Neuron (in vitro differentiated cells): ENCODE results near the gene SUN3.

Experiments used
- H2AFZ ChIP-seq: one replicate; pipeline ENCODE4 v1.6.1; 2013; ENCODE audit warnings: low read depth, mild to moderate bottlenecking, inconsistent platforms, low read length, moderate library complexity
- H3K27me3 ChIP-seq: one replicate; pipeline ENCODE4 v1.6.1; 2013; ENCODE audit warnings: low read length; ENCODE audit not compliant: insufficient read depth
- H3K36me3 ChIP-seq: one replicate; pipeline ENCODE4 v1.6.1; 2013; ENCODE audit warnings: low read length; ENCODE audit not compliant: insufficient read depth
- H3K4me1 ChIP-seq: one replicate; pipeline ENCODE4 v1.6.1; 2013; ENCODE audit warnings: low read length; ENCODE audit not compliant: insufficient read depth
- H3K4me3 ChIP-seq: 2 replicates; pipeline ENCODE4 v1.5.1; 2013; ENCODE audit warnings: mild to moderate bottlenecking, low read length, moderate library complexity
- H3K9me3 ChIP-seq: one replicate; pipeline ENCODE4 v1.6.1; 2013; ENCODE audit warnings: low read length

SUN3 gene

DNA sequence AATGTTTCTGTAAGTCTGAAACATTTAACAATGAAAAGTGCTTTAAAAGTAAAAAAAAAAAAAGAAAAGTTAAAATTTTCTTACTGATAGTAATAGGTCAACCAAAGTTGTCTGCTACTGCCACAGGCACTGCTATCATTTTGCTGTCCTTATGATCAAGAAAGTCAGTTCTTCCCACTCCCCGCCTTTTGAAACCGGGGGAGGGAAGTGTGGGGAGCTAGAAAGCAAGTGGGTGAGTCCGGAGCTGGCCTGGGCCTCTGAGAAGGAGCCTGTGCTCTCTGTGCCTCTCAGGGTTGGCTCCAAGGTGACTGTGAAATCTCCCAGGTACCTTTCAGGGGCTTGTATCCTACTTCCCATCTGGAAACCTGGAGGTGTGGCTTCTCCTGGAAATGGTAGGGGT is 13.7 kb upstream of the SUN3 start:
- H2AFZ ChIP-seq: no peak overlapping the region
- no peaks in the 10 kb centered on the region for H3K27me3 ChIP-seq
- no peaks in the 10 kb centered on the region for H3K9me3 ChIP-seq
- no peaks in the 10 kb centered on the region for H3K36me3 ChIP-seq
- H3K4me3 ChIP-seq: no peak overlapping the region
- H3K4me1 ChIP-seq: peaks cover 10% of the 10 kb centered on the region

DNA sequence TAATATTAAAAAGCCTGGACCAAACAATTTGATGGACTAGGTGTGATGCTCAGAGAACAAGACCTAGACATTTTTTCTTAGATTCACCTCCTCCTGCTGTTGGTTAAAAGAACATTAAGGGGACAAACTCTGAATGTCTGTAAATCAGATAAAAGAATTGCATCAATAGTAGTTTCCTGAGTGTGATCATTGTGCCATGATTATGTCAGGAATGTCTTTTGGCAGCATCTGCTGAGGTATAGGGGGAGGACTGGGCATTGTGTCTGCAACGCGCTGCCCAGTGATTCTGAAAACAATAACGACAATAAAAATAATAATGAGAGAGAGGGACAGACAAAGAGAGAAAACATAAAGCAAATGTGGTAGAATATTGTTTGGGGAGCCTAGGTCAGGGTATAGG is 13.3 kb upstream of the SUN3 start:
- Histone ChIP-seq H3K4me1 (peaks cover 10% of the 10 kb centered on the region), H2AFZ (no peak overlapping the region), H3K4me3 (no peak overlapping the region), H3K36me3 (no peaks in the 10 kb centered on the region), H3K27me3 (peaks cover 2% of the 10 kb centered on the region), H3K9me3 (no peaks in the 10 kb centered on the region)

DNA sequence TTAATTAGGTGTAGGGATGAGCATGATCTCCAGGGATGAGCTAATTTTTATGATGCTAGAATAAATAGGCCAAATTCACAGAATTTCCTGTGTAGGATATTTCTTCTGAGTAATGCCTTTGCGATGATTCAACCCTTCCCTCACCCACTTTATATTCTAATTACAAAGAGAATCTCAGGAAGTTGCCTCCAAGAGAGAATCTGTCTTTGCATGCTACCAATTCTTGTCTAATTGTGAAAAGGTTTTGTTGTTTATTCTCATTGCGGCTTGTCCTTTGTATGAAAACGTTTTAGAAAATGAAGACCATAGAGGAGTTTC is 12.7 kb upstream of the SUN3 start:
- Histone ChIP-seq H2AFZ (no peak overlapping the region), H3K4me3 (no peak overlapping the region), H3K36me3 (no peaks in the 10 kb centered on the region)

DNA sequence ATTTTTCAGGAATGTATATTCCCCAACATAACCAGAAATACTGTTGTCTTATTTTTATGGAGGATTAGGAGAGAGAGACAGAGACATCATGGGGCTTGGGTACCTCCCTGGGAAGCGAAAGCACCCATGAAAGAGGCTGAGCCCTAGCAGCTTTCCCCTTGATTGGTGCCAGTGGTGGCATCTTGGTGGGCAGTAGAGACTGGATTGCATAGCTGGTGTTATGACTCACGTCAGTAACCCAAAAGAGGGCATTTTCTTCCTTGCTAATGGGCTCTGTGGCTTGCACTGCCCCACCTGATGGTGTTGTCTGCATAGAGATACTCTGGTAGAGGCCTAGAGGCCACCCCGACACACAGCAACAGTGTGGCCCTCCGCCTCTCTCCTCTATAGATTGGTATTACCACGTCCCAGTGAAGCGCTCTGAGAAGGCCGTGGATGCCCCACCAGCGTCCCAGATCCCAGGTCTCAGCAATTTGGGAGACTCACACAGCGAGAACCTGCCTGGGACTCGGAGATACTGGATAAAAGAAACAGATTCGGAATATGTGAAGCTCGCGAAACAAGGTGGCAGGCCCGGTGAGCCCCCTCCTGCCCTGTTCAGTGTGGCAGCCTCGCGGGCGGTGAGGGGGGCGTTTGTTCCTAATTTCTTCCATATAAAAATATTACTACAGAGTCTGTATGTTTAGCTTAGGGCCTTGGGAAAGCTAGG is 12.2 kb upstream of the SUN3 start:
- peaks cover 13% of the 10 kb centered on the region for H3K27me3 ChIP-seq

More for the DNA sequence above, 12.7 kb upstream of the SUN3 start:
- no peaks in the 10 kb centered on the region for H3K9me3 ChIP-seq
- peaks cover 8% of the 10 kb centered on the region for H3K27me3 ChIP-seq
- H3K4me1 ChIP-seq: peaks cover 10% of the 10 kb centered on the region

DNA sequence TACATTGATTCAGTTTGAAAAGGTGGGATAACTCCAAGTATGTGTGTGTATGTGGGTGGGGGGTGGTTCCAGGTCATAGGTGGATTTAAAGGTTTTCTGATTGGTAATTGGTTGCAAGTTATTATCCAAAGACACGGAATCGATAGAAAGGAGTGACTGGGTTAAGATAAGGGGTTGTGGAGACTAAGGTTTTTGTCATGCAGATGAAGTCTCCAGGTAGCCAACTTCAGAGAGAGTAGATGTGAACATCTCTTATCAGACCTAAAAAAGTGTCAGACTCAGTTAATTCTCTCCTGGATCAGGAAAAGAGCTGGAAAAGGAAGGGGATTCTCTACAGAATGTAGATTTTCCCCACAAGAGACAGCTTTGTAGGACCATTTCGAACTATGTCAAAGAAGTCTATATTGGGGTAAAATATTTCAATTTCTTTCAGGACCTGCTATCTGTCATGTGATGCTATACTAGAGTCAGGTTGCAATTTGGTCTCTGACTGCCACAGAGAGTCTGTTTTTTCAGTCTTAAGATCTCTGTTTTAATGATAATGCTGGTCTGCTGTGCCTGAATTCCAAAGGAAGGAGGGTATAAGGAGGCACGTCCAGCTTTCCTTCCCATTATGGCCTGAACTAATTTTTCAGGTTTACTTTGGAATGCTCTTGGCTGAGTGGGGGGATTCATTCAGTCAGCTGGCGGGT is 10.1 kb upstream of the SUN3 start:
- H3K9me3 ChIP-seq: no peaks in the 10 kb centered on the region
- H2AFZ ChIP-seq: no peak overlapping the region
- H3K4me1 ChIP-seq: peaks cover 19% of the 10 kb centered on the region
- peaks cover 24% of the 10 kb centered on the region for H3K27me3 ChIP-seq
- H3K4me3 ChIP-seq: no peak overlapping the region
- no peaks in the 10 kb centered on the region for H3K36me3 ChIP-seq

More for the DNA sequence above, 12.2 kb upstream of the SUN3 start:
- Histone ChIP-seq H3K36me3 (no peaks in the 10 kb centered on the region), H2AFZ (no peak overlapping the region), H3K4me3 (no peak overlapping the region), H3K4me1 (peaks cover 13% of the 10 kb centered on the region), H3K9me3 (no peaks in the 10 kb centered on the region)

DNA sequence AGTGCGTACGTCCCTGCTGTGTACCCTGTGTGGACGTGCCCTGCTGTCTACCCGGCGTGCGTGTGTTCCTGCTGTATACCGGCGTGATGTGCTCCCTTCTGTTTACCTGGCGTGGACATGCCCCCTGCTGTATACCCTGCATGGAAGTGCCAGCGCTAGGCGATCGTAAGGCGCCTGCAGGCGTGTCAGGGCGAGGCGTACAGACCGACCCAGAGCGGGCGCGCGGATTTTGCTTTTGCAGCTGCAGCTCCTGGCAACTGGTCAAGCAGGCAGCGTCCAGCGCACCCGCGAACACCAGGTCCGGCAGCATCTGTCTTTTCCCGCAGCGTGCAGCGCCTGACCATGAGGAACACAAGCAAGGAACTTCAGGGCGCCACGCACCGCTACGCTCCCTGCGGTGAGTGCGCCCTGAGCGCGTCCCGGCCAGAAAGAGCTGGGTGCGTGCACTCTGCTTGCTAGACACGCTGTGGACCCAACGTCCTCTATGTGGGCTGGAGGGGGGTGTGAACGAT is 7.1 kb upstream of the SUN3 start:
- Histone ChIP-seq H2AFZ (peak overlapping the region; percentile 89), H3K4me3 (peak overlapping the region; percentile 63), H3K36me3 (no peaks in the 10 kb centered on the region), H3K4me1 (peaks cover 9% of the 10 kb centered on the region), H3K27me3 (peaks cover 27% of the 10 kb centered on the region), H3K9me3 (no peaks in the 10 kb centered on the region)

DNA sequence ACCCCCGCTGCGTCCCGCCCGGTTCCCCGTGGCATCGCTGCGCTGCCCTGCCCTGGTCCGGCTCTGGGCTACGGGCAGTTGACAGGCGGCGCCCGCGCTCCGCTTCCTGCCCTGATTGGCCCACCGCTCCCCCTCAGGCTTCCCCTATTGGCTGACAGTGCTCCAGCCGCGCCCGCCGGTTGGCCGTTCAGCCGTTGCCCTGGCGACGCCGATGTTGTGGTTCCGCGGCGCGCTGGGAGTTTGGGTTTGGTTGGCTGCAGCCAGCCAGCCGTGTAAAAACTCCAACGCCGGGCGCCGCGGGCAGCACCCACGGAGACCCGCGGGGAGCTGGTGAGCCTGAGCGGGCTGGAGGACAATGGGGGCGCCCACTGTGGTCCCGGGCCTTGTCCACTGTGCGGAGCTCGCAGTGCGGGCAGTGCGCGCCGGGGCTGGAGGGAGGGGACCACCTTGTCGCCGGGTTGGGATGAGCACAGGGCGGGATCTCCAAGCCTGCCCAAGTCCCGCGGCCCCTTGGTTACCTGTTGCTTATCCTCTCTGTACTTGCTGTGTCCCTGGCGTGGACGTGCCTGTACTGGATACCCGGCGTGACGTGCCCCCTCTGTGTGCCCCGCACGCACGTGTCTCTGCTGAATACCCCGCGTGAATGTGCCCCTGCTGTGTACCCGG is 6.5 kb upstream of the SUN3 start, which contains the start of gene C7orf57:
TSS of gene C7orf57 (plus strand) at position 243 of the 666 bp plus-strand sequence. CDS start 766 bp downstream, outside the sequence.
- peak within 1 kb of the TSS; percentile 89 for H2AFZ ChIP-seq
- peak within 1 kb of the TSS; percentile 63 for H3K4me3 ChIP-seq
- H3K9me3 ChIP-seq: no peaks in the 10 kb centered on the region
- H3K36me3 ChIP-seq: no peaks in the 10 kb centered on the region
- peaks cover 27% of the 10 kb centered on the region for H3K27me3 ChIP-seq
- H3K4me1 ChIP-seq: peaks cover 9% of the 10 kb centered on the region

DNA sequence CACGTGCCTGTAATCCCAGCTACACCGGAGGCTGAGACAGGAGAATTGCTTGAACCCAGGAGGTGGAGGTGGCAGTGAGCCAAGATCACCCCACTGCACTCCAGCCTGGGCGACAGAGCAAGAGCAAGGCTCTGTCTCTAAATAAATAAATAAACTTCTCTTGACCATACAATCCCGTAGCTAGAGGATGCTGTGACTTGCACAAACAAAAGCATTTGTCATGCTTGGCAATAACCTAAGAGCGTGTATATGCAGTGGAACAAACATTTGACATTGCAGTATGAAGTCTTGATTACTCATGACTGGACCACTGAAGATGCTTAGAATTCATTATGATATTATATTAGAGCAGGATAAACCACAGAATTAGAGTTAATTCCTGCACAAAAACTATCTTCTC is 5.0 kb upstream of the SUN3 start:
- no peaks in the 10 kb centered on the region for H3K36me3 ChIP-seq

DNA sequence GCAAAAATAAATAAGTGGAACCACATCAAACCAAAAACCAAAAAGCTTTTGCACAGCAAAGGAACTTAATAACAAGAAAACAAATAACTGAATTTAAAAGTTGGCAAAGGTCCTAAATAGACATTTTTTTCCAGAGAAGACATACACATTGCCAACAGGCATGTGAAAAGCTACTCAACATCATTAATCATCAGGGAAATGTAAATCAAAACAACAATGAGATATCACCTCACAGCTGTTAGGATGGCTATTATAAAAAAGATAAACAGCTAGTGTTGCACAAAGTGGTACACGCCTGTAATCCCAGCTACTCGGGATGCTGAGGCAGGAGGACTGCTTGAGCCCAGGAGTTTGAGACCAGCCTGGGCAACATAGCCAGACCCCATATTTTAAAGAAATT is 2.2 kb upstream of the SUN3 start:
- Histone ChIP-seq H3K36me3 (no peaks in the 10 kb centered on the region), H3K9me3 (no peaks in the 10 kb centered on the region), H2AFZ (no peak overlapping the region), H3K4me1 (peaks cover 6% of the 10 kb centered on the region), H3K4me3 (no peak overlapping the region), H3K27me3 (peaks cover 23% of the 10 kb centered on the region)

More for the DNA sequence above, 5.0 kb upstream of the SUN3 start:
- peaks cover 27% of the 10 kb centered on the region for H3K27me3 ChIP-seq
- H2AFZ ChIP-seq: no peak overlapping the region
- peaks cover 9% of the 10 kb centered on the region for H3K4me1 ChIP-seq
- no peak overlapping the region for H3K4me3 ChIP-seq
- no peaks in the 10 kb centered on the region for H3K9me3 ChIP-seq

DNA sequence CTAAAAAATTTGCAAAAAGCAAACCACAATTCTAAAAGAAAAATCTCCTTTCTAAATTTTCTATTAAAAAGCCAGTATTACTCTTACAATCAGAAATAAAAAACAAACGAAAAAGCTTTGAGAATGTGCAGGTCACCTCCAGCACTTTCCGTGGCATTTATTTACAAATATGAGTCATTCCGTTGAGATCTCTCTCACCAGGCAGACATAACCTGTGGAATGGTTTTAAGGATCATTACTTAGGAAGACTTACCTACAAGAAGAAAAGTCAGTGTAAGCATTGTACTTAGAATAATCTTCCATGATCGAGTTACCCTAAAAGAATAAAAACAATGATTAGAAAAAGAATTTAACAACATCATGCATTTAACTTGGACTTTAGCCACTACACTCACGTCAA is 3.3 kb downstream of the SUN3 start:
- H3K9me3 ChIP-seq: no peaks in the 10 kb centered on the region
- no peaks in the 10 kb centered on the region for H3K36me3 ChIP-seq
- no peak overlapping the region for H2AFZ ChIP-seq
- no peak overlapping the region for H3K4me3 ChIP-seq
- no peaks in the 10 kb centered on the region for H3K4me1 ChIP-seq
- peaks cover 10% of the 10 kb centered on the region for H3K27me3 ChIP-seq

DNA sequence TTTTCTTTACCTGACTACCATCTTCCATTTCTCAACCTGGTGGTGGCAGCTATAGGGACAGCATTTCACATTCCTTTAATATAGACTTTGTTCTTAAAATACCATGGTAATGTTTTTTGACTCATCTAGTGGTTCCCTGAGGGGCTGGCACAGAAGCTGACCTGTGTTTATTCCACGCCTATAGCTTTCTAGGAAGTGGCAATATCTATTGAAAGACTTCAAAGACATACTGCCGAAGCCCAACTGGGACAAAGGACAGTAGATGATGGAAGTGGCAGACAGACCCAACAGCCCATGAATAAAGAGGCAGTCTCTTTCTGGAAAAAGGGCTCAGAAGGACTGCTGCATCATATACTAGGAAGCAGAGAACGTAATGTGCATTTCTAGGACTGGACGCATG is 11.2 kb downstream of the SUN3 start:
- Histone ChIP-seq H3K36me3 (no peaks in the 10 kb centered on the region), H3K27me3 (no peaks in the 10 kb centered on the region), H3K9me3 (no peaks in the 10 kb centered on the region), H3K4me1 (no peaks in the 10 kb centered on the region), H2AFZ (no peak overlapping the region), H3K4me3 (no peak overlapping the region)

DNA sequence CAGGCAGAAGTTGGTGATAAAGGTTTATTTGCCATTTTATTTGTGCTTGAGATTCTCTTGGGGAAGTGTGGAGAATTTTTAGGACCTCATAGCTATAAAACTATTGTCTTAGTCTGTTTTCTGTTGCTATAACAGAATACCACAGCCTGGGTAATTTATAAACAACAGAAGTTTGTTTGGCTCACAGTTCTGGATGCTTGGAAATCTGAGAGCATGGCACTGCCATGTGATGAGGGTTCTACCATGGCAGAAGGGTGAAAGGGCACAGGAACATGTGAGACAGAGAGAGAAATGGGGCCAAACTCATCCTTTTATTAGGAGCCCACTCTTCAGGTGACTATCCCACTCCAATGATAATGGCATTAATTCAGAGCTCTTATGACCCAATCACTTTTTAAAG is 12.3 kb downstream of the SUN3 start:
- H3K36me3 ChIP-seq: no peaks in the 10 kb centered on the region
- H3K4me1 ChIP-seq: no peaks in the 10 kb centered on the region
- no peaks in the 10 kb centered on the region for H3K9me3 ChIP-seq
- H3K27me3 ChIP-seq: no peaks in the 10 kb centered on the region
- H2AFZ ChIP-seq: no peak overlapping the region
- H3K4me3 ChIP-seq: no peak overlapping the region

DNA sequence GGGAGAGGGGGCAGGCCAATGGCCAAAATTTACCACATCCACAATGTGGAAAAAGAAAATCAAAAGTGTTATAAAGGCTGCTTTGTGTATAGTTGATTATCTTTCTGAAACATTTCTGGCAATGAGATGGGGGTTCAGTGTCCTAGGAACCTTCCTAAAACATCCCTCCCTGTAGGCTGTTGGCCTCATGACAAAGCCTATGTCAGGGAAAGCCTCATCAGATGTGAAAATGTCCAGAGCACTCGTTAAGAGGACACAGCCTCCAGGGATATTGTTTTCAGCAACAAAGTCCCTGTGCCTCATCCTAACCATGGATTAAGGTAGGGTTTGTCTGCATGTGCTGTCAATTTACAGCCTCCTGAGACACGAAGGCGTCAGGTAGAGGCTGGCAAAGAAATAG is 17.0 kb downstream of the SUN3 start:
- Histone ChIP-seq H3K9me3 (no peaks in the 10 kb centered on the region), H3K36me3 (no peaks in the 10 kb centered on the region), H3K27me3 (no peaks in the 10 kb centered on the region), H2AFZ (no peak overlapping the region), H3K4me1 (no peaks in the 10 kb centered on the region), H3K4me3 (no peak overlapping the region)
